H1 (cell line): ENCODE data around the gene TNFSF15.

Experiments
- BACH1 ChIP-seq: IDR thresholded peaks from 2 replicates; pipeline ENCODE4 v1.6.1; 2012; ENCODE audit warnings: low read length, improper control_type of control experiment
- CHD2 ChIP-seq: IDR thresholded peaks from 2 replicates; pipeline ENCODE4 v1.6.1; 2012; ENCODE audit warnings: low read length, improper control_type of control experiment
- POLR2A ChIP-seq, 2 experiments: IDR thresholded peaks; 1 replicate in 1 of 2; 2 replicates in 1 of 2; pipeline ENCODE4 v1.6.1; 2011; ENCODE audit warnings: low read depth in 2 of 2, low read length in 2 of 2, mild to moderate bottlenecking in 2 of 2; ENCODE audit errors: control extremely low read depth in 1 of 2

- TF ChIP-seq BACH1 (no peak), CHD2 (no peak), POLR2A (IDR thresholded peaks at IDR 0.05; ENCODE audit: control extremely low read depth in 1 of 2, low read depth in 2 of 2, low read length in 2 of 2) (no peak)
Measured at GRCh38 chr9:114743446-114743845, 62.4 kb downstream of the TNFSF15 start.
